ENCODE results near the gene PNKD. TPM values are rescaled to one million over a fixed set of nuclear protein-coding genes. Genes with fewer than 3 reads are reported as not detected.
A peak's percentile ranks its signal among the peaks of the same experiment; 100 is the strongest.

PNKD gene
- total RNA-seq, 1 donor from 2014 or later = 28.9 TPM

- no peak for TF ChIP-seq CTCF (IDR thresholded peaks at IDR 0.05)
- H3K4me3 Mint-ChIP-seq (ENCODE audit: unreplicated experiment) = no peak overlapping the region
- no peaks in the 10 kb centered on the region for H3K9me3 Mint-ChIP-seq (ENCODE audit: low read depth)
- H3K36me3 Mint-ChIP-seq (ENCODE audit: low read depth) = no peaks in the 10 kb centered on the region
- no peaks in the 10 kb centered on the region for H3K27me3 Mint-ChIP-seq (ENCODE audit: low read depth)
- DNase-seq (ENCODE audit: low spot score) = no peak
- H3K27ac Mint-ChIP-seq (ENCODE audit: unreplicated experiment) = no peak overlapping the region
- peaks cover 12% of the 10 kb centered on the region for H3K4me1 Mint-ChIP-seq (ENCODE audit: low read depth)
Measured at GRCh38 chr2:218374795-218375194, 104.5 kb downstream of the PNKD start.

- Mint-ChIP-seq H3K27ac (ENCODE audit: unreplicated experiment) (peak overlapping the region; percentile 68), H3K9me3 (ENCODE audit: low read depth) (no peaks in the 10 kb centered on the region), H3K4me3 (ENCODE audit: unreplicated experiment) (no peak overlapping the region), H3K36me3 (ENCODE audit: low read depth) (no peaks in the 10 kb centered on the region), H3K27me3 (ENCODE audit: low read depth) (peaks cover 2% of the 10 kb centered on the region), H3K4me1 (ENCODE audit: low read depth) (peaks cover 12% of the 10 kb centered on the region)
- DNase-seq (ENCODE audit: low spot score) = no peak
- TF ChIP-seq CTCF (IDR thresholded peaks at IDR 0.05) = no peak
Measured at GRCh38 chr2:218375212-218375611, 104.9 kb downstream of the PNKD start.

GRCh38 chr2:218378053-218378452 is 107.7 kb downstream of the PNKD start:
- TF ChIP-seq CTCF (IDR thresholded peaks at IDR 0.05) = no peak

GRCh38 chr2:218381916-218382366 is 111.6 kb downstream of the PNKD start, which contains the start of gene SLC11A1:
SLC11A1 (plus strand) TSS chr2:218382273; CDS start chr2:218382369, 96 bp downstream.
- H3K4me3 Mint-ChIP-seq (ENCODE audit: unreplicated experiment) = no peak within 1 kb of the TSS
- no peak for DNase-seq (ENCODE audit: low spot score)

More at GRCh38 chr2:218378053-218378452, 107.7 kb downstream of the PNKD start:
- peaks cover 2% of the 10 kb centered on the region for H3K27me3 Mint-ChIP-seq (ENCODE audit: low read depth)
- DNase-seq (ENCODE audit: low spot score) = no peak
- H3K9me3 Mint-ChIP-seq (ENCODE audit: low read depth) = no peaks in the 10 kb centered on the region
- H3K4me1 Mint-ChIP-seq (ENCODE audit: low read depth) = peaks cover 4% of the 10 kb centered on the region
- H3K27ac Mint-ChIP-seq (ENCODE audit: unreplicated experiment) = no peak overlapping the region
- H3K36me3 Mint-ChIP-seq (ENCODE audit: low read depth) = no peaks in the 10 kb centered on the region
- H3K4me3 Mint-ChIP-seq (ENCODE audit: unreplicated experiment) = no peak overlapping the region

GRCh38 chr2:218382785-218383184 is 112.5 kb downstream of the PNKD start:
- TF ChIP-seq CTCF (IDR thresholded peaks at IDR 0.05) = no peak
- DNase-seq (ENCODE audit: low spot score) = no peak
- H3K27ac Mint-ChIP-seq (ENCODE audit: unreplicated experiment) = no peak overlapping the region

More at GRCh38 chr2:218381916-218382366, 111.6 kb downstream of the PNKD start, which contains the start of gene SLC11A1:
- Mint-ChIP-seq H3K4me1 (ENCODE audit: low read depth) (no peaks in the 10 kb centered on the region), H3K27ac (ENCODE audit: unreplicated experiment) (no peak within 1 kb of the TSS), H3K27me3 (ENCODE audit: low read depth) (peaks cover 2% of the 10 kb centered on the region), H3K36me3 (ENCODE audit: low read depth) (no peaks in the 10 kb centered on the region), H3K9me3 (ENCODE audit: low read depth) (no peaks in the 10 kb centered on the region)
- no peak for TF ChIP-seq CTCF (IDR thresholded peaks at IDR 0.05)

More at GRCh38 chr2:218382785-218383184, 112.5 kb downstream of the PNKD start:
- H3K4me1 Mint-ChIP-seq (ENCODE audit: low read depth) = peaks cover 5% of the 10 kb centered on the region
- no peaks in the 10 kb centered on the region for H3K36me3 Mint-ChIP-seq (ENCODE audit: low read depth)
- H3K9me3 Mint-ChIP-seq (ENCODE audit: low read depth) = no peaks in the 10 kb centered on the region
- H3K4me3 Mint-ChIP-seq (ENCODE audit: unreplicated experiment) = no peak overlapping the region
- H3K27me3 Mint-ChIP-seq (ENCODE audit: low read depth) = peaks cover 4% of the 10 kb centered on the region
